Endothelial cell of umbilical vein (primary cell): ENCODE measurements around the gene INMT.

Experiments used
- EZH2 ChIP-seq: IDR thresholded peaks from 2 replicates; pipeline ENCODE4 v1.6.1; 2012; ENCODE audit warnings: borderline replicate concordance, low read depth, mild to moderate bottlenecking, moderate library complexity, low read length, inconsistent platforms; ENCODE audit not compliant: severe bottlenecking
- JUN ChIP-seq: IDR thresholded peaks from 2 replicates; pipeline ENCODE4 v1.6.1; 2011; ENCODE audit warnings: borderline replicate concordance, low read depth; ENCODE audit not compliant: insufficient read length, insufficient read depth
- MAX ChIP-seq: IDR thresholded peaks from 2 replicates; pipeline ENCODE4 v1.6.1; 2011; ENCODE audit not compliant: insufficient read depth, insufficient read length
- MYC ChIP-seq: IDR thresholded peaks from one replicate; pipeline ENCODE4 v1.6.1; 2011; ENCODE audit warnings: mild to moderate bottlenecking, low read depth, low read length
- POLR2A ChIP-seq: IDR thresholded peaks from 2 replicates; pipeline ENCODE4 v1.6.1; 2012; ENCODE audit warnings: low read depth, mild to moderate bottlenecking, control low read depth, low read length
- POLR2AphosphoS5 ChIP-seq: IDR thresholded peaks from 2 replicates; pipeline ENCODE4 v1.6.1; 2012; ENCODE audit warnings: low read depth, mild to moderate bottlenecking, control low read depth, low read length, moderate library complexity; ENCODE audit not compliant: insufficient read depth
- TF ChIP-seq, protein P1 (sequence below), 2 donors: IDR thresholded peaks; 1 replicate in 1 of 2; 2 replicates in 1 of 2; pipeline ENCODE4 v1.5.1; 2011; ENCODE audit warnings: low read length in 2 of 2, mild to moderate bottlenecking in 2 of 2, moderate library complexity in 2 of 2, control low read depth in 1 of 2, inconsistent platforms in 1 of 2, low read depth in 1 of 2; ENCODE audit not compliant: insufficient read depth in 1 of 2; ENCODE audit errors: extremely low read depth in 1 of 2

DNA sequence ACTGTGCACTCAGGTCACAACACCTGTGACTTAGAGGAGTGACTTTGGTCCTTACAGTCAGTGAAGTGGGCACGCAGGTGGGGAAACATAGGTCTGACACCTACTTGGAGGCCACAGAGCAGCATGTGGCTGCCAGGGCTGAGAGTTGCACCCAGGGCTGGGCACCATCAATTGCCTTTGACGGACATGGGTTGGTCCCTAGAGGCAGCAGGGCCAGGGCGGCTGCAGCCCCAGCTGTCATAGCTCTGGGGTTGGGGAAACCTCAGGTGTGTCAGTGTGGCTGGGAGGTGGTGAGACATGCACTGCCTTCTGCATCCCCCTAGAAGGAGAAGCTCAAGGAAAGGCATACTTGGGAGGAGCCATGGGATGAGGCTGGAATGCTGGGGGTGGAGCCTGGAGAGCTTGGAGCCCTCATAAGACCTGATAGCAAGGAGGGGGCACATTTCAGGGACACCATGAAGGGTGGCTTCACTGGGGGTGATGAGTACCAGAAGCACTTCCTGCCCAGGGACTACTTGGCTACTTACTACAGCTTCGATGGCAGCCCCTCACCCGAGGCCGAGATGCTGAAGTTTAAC, at the start of gene INMT:
- TF ChIP-seq, protein P1, sequence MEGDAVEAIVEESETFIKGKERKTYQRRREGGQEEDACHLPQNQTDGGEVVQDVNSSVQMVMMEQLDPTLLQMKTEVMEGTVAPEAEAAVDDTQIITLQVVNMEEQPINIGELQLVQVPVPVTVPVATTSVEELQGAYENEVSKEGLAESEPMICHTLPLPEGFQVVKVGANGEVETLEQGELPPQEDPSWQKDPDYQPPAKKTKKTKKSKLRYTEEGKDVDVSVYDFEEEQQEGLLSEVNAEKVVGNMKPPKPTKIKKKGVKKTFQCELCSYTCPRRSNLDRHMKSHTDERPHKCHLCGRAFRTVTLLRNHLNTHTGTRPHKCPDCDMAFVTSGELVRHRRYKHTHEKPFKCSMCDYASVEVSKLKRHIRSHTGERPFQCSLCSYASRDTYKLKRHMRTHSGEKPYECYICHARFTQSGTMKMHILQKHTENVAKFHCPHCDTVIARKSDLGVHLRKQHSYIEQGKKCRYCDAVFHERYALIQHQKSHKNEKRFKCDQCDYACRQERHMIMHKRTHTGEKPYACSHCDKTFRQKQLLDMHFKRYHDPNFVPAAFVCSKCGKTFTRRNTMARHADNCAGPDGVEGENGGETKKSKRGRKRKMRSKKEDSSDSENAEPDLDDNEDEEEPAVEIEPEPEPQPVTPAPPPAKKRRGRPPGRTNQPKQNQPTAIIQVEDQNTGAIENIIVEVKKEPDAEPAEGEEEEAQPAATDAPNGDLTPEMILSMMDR (IDR thresholded peaks at IDR 0.05; ENCODE audit: extremely low read depth in 1 of 2, insufficient read depth in 1 of 2, low read depth in 1 of 2, low read length in 2 of 2): no peak
- TF ChIP-seq EZH2 (no peak), POLR2A (no peak), POLR2AphosphoS5 (no peak), MYC (no peak), JUN (no peak), MAX (no peak)
